HG02763 (cell line): Measurements from ENCODE around the gene CLSTN1.

Experiments
- ATAC-seq: cut with Tn5 transposase; IDR thresholded peaks from one replicate; pipeline ENCODE4 v1.9.1; 2021; ENCODE audit warnings: mild to moderate bottlenecking, moderate library complexity; ENCODE audit not compliant: unreplicated experiment

The CLSTN1 gene

GRCh38 chr1:9688599-9688998, 135.2 kb downstream of the CLSTN1 start:
- no peak for ATAC-seq

GRCh38 chr1:9687874-9688582, 135.7 kb downstream of the CLSTN1 start:
- no peak for ATAC-seq

GRCh38 chr1:9687120-9687873, 136.5 kb downstream of the CLSTN1 start:
- peak; percentile 34 for ATAC-seq

GRCh38 chr1:9684801-9685200, 139.0 kb downstream of the CLSTN1 start:
- no peak for ATAC-seq

GRCh38 chr1:9680828-9681227, 142.9 kb downstream of the CLSTN1 start:
- ATAC-seq, result no peak

- ATAC-seq, result no peak
These were observed 143.7 kb downstream of the CLSTN1 start for GRCh38 chr1:9680091-9680490.
